ENCODE data around the gene ACP5.

Gene ACP5

DNA sequence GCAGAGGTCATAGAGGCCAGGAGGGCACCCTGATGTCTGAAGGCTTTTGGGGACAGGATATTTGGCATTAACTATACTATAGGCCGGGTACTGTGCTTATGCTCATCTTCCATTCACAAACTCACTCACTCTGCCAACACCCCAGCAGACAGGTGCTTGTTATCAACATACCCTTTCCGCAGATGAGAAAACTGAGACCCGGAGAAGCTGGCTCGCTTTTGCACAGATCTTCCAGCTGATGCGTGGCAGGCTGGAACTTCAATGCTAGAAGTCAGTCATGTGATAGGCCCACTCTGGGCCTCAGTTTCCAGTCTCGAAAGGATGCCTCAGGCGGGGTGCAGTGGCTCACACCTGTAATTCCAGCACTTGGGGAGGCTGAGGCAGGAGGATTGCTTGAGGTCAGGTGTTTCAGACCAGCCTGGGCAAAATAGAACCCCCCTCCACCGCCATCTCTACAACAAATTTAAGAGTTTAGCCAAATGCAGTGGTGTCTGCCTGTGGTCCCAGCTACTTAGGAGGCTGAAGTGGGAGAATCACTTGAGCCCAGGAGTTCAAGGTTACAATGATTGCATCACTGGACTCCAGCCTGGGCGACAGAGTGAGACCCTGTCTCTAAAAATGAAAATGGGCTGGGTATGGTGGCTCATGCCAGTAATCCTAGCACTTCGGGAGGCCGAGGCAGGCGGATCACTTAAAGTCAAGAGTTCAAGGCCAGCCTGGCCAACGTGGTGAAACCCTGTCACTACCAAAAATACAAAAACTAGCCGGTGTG is 29.3 kb downstream of the ACP5 start:
- DNase-seq (ENCODE audit: low spot score): no peak

DNA sequence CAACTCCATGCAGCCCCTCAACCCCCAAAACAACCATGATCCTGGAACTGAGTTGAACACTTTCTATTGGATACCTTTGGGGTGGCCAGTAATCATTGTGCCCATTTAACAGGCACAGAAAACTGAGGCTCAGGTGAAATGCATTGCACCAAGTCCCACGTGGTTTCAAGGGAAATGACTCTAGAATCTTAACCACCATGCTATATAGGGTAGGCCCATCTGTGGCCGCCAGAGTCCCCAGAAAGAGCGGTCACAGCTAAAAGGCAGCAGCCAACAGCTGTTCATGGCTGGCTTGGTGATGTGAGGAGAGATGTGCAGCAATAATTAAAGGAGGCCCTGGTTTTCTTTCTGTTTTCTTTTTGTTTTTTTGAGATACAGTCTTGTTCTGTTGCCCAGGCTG is 36.2 kb downstream of the ACP5 start:
- no peak for DNase-seq (ENCODE audit: low spot score)

DNA sequence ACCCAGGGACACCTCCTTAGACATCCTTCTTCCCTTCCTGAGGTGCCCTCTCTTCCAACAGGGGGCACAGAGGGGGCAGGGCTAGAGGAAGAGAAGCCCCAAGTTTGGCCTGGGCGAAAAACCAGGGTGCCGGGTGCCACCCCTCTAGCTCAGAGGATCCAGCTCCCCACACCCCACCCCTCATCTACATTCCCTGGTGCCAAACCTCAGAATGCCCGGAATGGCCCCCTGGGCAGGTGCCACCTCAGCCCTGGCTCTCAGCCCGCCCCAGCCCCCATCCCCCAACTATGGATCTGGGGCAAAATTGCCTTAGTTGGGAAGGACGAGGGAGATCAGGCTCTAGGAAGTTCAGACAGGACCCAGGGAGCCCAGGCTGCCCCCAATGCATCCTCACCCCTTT is 36.8 kb downstream of the ACP5 start:
- DNase-seq (ENCODE audit: low spot score): no peak

- DNase-seq (ENCODE audit: low spot score): no peak
Measured at GRCh38 chr19:11539495-11540365, 37.7 kb downstream of the ACP5 start.

DNA sequence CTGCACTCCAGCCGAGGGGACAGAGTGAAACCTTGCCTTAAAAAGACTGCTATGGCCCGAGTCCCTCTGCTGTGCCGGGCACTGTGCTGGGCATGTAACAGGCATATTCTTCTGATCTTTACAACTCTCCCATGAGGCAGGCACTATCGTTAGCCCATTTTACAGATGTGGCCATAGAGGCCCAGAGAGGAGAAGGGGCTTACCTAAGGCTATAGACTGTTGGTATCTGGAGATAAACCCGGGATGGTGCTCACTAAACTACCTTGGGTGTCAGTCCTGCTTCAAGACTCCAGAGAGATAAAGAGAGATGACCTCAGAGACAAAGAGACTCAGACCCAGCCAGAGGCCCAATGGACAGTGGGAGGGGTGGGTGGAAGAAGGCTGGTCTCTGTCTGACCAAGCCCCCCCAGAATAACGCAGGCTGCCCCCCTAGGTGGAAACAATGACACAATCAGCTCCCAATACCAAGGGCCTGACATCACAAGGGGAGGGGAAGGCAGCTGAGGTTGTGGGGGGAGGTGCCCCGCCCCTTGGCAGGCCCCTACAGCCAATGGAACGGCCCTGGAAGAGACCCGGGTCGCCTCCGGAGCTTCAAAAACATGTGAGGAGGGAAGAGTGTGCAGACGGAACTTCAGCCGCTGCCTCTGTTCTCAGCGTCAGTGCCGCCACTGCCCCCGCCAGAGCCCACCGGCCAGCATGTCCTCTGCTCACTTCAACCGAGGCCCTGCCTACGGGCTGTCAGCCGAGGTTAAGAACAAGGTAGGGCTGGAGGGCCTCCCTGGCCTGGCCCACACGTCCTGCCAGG is 39.0 kb downstream of the ACP5 start, which contains the start of gene CNN1:
Gene CNN1, plus strand, starts transcription at position 620 of the 805 bp plus-strand sequence. Its CDS starts 77 bp downstream, at position 697.
- DNase-seq (ENCODE audit: low spot score): no peak

- DNase-seq (ENCODE audit: low spot score): peak; percentile 84
Measured at GRCh38 chr19:11535792-11536595, 41.5 kb downstream of the ACP5 start.

DNA sequence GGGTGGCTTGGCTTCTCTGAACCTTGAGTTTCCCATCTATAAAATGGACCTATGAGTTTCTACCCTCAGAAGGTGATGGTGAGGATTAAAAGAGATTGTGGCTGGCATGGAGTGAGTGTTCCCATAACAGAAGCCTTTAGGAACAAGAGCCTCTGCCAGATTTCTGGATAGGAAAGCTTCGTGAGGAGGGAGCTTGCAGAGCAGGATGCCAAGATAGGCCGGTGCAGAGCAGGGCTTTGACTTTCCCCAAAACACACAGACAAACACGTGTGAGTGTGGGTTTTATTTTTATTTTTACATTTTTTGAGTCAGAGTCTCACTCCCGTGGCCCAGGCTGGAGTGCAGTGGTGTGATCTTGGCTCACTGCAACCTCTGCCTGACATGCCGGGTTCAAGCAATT is 42.5 kb downstream of the ACP5 start:
- DNase-seq (ENCODE audit: low spot score): no peak

GRCh38 chr19:11534538-11534937 is 42.9 kb downstream of the ACP5 start:
- DNase-seq (ENCODE audit: low spot score): no peak

GRCh38 chr19:11530432-11530831 is 47.0 kb downstream of the ACP5 start:
- peak; percentile 93 for DNase-seq (ENCODE audit: low spot score)

DNA sequence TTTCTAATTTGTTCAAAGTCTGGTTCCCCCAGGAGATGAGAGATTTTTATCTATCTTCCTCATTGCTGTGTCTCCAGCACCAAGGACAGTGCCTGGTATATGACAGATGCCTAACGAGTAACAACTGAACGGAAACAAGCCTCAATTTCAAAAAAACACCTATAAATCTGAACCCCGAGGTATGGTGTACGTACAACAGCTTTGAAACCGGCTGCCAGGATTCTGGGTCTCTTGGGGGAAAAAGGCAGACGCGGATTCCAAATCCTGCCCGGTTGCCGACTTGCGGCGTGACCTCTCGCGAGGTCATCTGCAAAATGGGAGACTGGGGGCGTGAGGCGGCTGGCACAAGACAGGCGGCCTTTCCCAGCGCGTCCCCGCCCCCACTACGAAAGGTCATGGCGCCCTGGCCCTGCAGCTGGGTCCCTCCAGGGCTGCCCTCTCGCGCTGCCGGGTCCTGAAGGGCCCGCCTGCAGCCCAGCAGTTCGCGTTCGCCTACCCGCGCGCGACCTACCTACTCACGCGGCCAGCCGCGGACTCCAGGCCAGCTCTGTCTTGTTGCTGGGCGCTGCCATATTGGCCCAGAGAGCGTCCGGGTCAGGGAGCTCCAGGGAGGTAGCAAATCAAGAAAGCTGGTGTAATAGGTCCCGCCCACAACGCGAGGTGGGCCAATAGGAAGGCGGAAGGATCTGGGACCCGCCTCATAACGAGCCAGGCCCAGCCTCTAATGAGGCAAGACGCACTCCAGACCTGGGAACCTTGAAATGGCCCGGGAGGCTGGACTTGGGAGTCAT is 48.7 kb downstream of the ACP5 start, which contains the start of gene ECSIT:
Gene ECSIT, minus strand, starts transcription at position 584 of the 791 bp plus-strand sequence. CDS start 9,964 bp downstream, outside the sequence.
- peak; percentile 97 for DNase-seq (ENCODE audit: low spot score)

Measured in globus pallidus (tissue), 1 donor.